ENCODE data around the gene VAV3. TPM values are rescaled to one million over a fixed set of nuclear protein-coding genes. Genes with fewer than 3 reads are reported as not detected.

Gene VAV3
- polyA plus RNA-seq, 1 donor (not counting 4 experiments of a cell fraction or from before 2014, with no cell fraction given) = 19.6 TPM

DNA sequence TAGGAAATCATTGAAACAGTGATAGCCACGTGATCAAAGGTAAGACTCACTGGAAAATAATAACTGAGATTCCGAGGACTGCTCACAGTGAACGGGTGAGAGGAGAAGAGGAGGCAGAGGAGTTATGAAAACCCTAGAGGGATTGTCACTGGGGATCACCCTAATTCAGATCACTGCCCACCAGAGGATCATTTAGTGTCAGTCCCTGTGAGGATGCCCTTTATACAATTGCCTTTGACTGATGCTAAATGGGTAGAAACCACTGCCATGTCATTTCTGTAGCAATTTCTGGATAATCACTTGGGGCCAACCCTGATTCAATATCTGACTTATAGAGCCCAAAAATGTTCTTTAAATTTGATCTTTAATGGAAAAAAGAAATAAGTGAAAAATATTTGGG, 14.1 kb upstream of the VAV3 start:
- DNase-seq (ENCODE audit: low read depth, low spot score) = no peak
- H2AFZ ChIP-seq (ENCODE audit: control insufficient read depth, low read length) = no peak overlapping the region
- no peaks in the 10 kb centered on the region for H3K9me1 ChIP-seq (ENCODE audit: control insufficient read depth, extremely low read depth, insufficient read depth, low read length)
- no peak overlapping the region for H3K4me2 ChIP-seq (ENCODE audit: control insufficient read depth, extremely low read depth, insufficient read depth, low read depth, low read length)
- no peak overlapping the region for H3K4me3 ChIP-seq (ENCODE audit: control insufficient read depth in 2 of 3, extremely low read depth in 1 of 3, insufficient read depth in 2 of 3, low read depth in 1 of 3, low read length in 3 of 3)
- no peaks in the 10 kb centered on the region for H3K79me2 ChIP-seq (ENCODE audit: control insufficient read depth, insufficient read depth, low read length)
- H3K27me3 ChIP-seq (ENCODE audit: control insufficient read depth, extremely low read depth, insufficient read depth, low read length) = no peaks in the 10 kb centered on the region
- H3K9me3 ChIP-seq (ENCODE audit: control insufficient read depth, low read depth, low read length) = no peaks in the 10 kb centered on the region
- dilution Hi-C loops (cut with MboI; ENCODE audit: extremely low pct_ligation_motif_present, low sequenced_read_pairs) = no loop called here
- FAIRE-seq = no peak
- H3K36me3 ChIP-seq (ENCODE audit: control insufficient read depth in 2 of 2, extremely low read depth in 1 of 2, insufficient read depth in 2 of 2, low read length in 2 of 2) = no peaks in the 10 kb centered on the region
- TF ChIP-seq, protein P1, sequence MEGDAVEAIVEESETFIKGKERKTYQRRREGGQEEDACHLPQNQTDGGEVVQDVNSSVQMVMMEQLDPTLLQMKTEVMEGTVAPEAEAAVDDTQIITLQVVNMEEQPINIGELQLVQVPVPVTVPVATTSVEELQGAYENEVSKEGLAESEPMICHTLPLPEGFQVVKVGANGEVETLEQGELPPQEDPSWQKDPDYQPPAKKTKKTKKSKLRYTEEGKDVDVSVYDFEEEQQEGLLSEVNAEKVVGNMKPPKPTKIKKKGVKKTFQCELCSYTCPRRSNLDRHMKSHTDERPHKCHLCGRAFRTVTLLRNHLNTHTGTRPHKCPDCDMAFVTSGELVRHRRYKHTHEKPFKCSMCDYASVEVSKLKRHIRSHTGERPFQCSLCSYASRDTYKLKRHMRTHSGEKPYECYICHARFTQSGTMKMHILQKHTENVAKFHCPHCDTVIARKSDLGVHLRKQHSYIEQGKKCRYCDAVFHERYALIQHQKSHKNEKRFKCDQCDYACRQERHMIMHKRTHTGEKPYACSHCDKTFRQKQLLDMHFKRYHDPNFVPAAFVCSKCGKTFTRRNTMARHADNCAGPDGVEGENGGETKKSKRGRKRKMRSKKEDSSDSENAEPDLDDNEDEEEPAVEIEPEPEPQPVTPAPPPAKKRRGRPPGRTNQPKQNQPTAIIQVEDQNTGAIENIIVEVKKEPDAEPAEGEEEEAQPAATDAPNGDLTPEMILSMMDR (optimal IDR thresholded peaks at IDR 0.05 in 1 of 3, IDR thresholded peaks at IDR 0.05 in 1 of 3, conservative IDR thresholded peaks at IDR 0.05 in 1 of 3; ENCODE audit: extremely low read depth in 1 of 3, insufficient read depth in 2 of 3, low read length in 3 of 3) = no peak
- no peak for TF ChIP-seq EZH2 (IDR thresholded peaks at IDR 0.05; ENCODE audit: low read length)
- no peak overlapping the region for H3K27ac ChIP-seq (ENCODE audit: control insufficient read depth, insufficient read depth, low read length)
- no peaks in the 10 kb centered on the region for H4K20me1 ChIP-seq (ENCODE audit: control insufficient read depth, extremely low read depth, insufficient read depth, low read length)
- H3K4me1 ChIP-seq (ENCODE audit: control insufficient read depth, extremely low read depth, insufficient read depth, low read length) = no peaks in the 10 kb centered on the region
- H3K9ac ChIP-seq (ENCODE audit: control insufficient read depth, extremely low read depth, insufficient read depth, low read length) = no peak overlapping the region

DNA sequence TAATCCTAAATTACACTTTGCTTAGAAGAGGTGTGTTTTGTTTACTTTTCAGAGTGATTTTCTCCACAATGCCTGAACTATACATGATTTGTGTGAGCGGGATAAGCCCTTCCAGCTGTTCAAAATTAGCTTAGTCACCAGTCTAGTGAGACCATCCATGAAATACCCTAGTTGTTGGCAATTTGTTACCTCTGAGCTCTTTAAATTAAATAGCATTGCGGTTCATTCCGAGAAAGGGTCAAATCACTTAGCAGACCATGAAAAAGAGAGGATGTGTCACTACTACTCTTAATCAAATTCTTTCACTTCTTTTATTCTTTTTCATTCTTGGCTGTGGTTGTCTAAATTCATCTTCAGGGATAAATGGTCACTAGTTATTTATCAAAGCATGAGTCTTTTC, 11.9 kb upstream of the VAV3 start:
- Histone ChIP-seq H3K79me2 (ENCODE audit: control insufficient read depth, insufficient read depth, low read length) (no peaks in the 10 kb centered on the region), H3K4me3 (ENCODE audit: control insufficient read depth in 2 of 3, extremely low read depth in 1 of 3, insufficient read depth in 2 of 3, low read depth in 1 of 3, low read length in 3 of 3) (no peak overlapping the region), H3K4me1 (ENCODE audit: control insufficient read depth, extremely low read depth, insufficient read depth, low read length) (no peaks in the 10 kb centered on the region), H3K27me3 (ENCODE audit: control insufficient read depth, extremely low read depth, insufficient read depth, low read length) (no peaks in the 10 kb centered on the region), H3K9me1 (ENCODE audit: control insufficient read depth, extremely low read depth, insufficient read depth, low read length) (no peaks in the 10 kb centered on the region), H3K4me2 (ENCODE audit: control insufficient read depth, extremely low read depth, insufficient read depth, low read depth, low read length) (no peak overlapping the region), H3K27ac (ENCODE audit: control insufficient read depth, insufficient read depth, low read length) (no peak overlapping the region), H3K9ac (ENCODE audit: control insufficient read depth, extremely low read depth, insufficient read depth, low read length) (no peak overlapping the region), H4K20me1 (ENCODE audit: control insufficient read depth, extremely low read depth, insufficient read depth, low read length) (no peaks in the 10 kb centered on the region), H3K36me3 (ENCODE audit: control insufficient read depth in 2 of 2, extremely low read depth in 1 of 2, insufficient read depth in 2 of 2, low read length in 2 of 2) (no peaks in the 10 kb centered on the region), H3K9me3 (ENCODE audit: control insufficient read depth, low read depth, low read length) (no peaks in the 10 kb centered on the region), H2AFZ (ENCODE audit: control insufficient read depth, low read length) (no peak overlapping the region)
- dilution Hi-C loops (cut with MboI; ENCODE audit: extremely low pct_ligation_motif_present, low sequenced_read_pairs) = no loop called here
- FAIRE-seq (no peak), DNase-seq (ENCODE audit: low read depth, low spot score) (no peak)
- TF ChIP-seq EZH2 (IDR thresholded peaks at IDR 0.05; ENCODE audit: low read length) = no peak
- TF ChIP-seq, protein P1 (optimal IDR thresholded peaks at IDR 0.05 in 1 of 3, IDR thresholded peaks at IDR 0.05 in 1 of 3, conservative IDR thresholded peaks at IDR 0.05 in 1 of 3; ENCODE audit: extremely low read depth in 1 of 3, insufficient read depth in 2 of 3, low read length in 3 of 3) = no peak
